Keratinocyte (primary cell): Measurements from ENCODE around the gene PGLYRP4.

ENCODE experiments used
- EZH2 ChIP-seq: IDR thresholded peaks from one replicate; pipeline ENCODE4 v1.6.1; 2012; ENCODE audit warnings: inconsistent platforms, mild to moderate bottlenecking, low read length, moderate library complexity
- TF ChIP-seq, protein P1 (sequence below), 3 experiments: IDR thresholded peaks in 1 of 3; conservative IDR thresholded peaks in 1 of 3; optimal IDR thresholded peaks in 1 of 3; 2 replicates in 2 of 3; 3 replicates in 1 of 3; pipeline versions ENCODE3 to v1.5.1; 2011; ENCODE audit warnings: low read length in 3 of 3, mild to moderate bottlenecking in 3 of 3, moderate library complexity in 2 of 3, control low read depth in 1 of 3, inconsistent platforms in 1 of 3; ENCODE audit not compliant: insufficient read depth in 2 of 3; ENCODE audit errors: extremely low read depth in 1 of 3

DNA sequence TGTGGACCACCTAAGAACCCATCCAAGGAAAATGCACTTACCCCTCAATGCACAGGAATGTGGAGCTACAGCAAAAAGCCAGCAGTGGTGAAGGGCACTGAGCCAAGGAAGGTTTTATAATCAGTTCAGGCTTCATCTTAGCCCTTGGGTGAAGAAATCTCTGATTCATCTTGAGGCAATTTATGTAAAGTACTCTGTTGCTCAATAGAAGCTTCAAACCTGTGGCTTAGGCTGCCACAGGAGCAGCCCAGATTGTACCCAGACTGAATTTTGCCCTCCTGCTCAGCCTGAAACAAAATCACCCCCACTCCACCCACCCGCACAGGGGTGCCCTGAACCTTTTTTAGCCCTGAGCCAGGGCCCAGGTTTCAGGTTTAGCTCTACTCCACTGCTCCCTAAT lies 26.9 kb upstream of the PGLYRP4 start, which contains the start of gene S100A12:
- TF ChIP-seq, protein P1, sequence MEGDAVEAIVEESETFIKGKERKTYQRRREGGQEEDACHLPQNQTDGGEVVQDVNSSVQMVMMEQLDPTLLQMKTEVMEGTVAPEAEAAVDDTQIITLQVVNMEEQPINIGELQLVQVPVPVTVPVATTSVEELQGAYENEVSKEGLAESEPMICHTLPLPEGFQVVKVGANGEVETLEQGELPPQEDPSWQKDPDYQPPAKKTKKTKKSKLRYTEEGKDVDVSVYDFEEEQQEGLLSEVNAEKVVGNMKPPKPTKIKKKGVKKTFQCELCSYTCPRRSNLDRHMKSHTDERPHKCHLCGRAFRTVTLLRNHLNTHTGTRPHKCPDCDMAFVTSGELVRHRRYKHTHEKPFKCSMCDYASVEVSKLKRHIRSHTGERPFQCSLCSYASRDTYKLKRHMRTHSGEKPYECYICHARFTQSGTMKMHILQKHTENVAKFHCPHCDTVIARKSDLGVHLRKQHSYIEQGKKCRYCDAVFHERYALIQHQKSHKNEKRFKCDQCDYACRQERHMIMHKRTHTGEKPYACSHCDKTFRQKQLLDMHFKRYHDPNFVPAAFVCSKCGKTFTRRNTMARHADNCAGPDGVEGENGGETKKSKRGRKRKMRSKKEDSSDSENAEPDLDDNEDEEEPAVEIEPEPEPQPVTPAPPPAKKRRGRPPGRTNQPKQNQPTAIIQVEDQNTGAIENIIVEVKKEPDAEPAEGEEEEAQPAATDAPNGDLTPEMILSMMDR (optimal IDR thresholded peaks at IDR 0.05 in 1 of 3, IDR thresholded peaks at IDR 0.05 in 1 of 3, conservative IDR thresholded peaks at IDR 0.05 in 1 of 3; ENCODE audit: extremely low read depth in 1 of 3, insufficient read depth in 2 of 3, low read length in 3 of 3), result no peak
- no peak for TF ChIP-seq EZH2
